Glutamatergic neuron (in vitro differentiated cells): Measurements from ENCODE around the gene ETS1. TPM values are rescaled to one million over a fixed set of nuclear protein-coding genes. Genes with fewer than 3 reads are reported as not detected.

Experiments
- DNase-seq: peaks from one replicate; pipeline ENCODE4 v3.0.0; 2022
- H3K27ac Mint-ChIP-seq: one replicate; pipeline ENCODE4 v1.8.0; 2020; ENCODE audit warnings: mild to moderate bottlenecking, mixed read lengths, inconsistent platforms; ENCODE audit not compliant: unreplicated experiment
- H3K27me3 Mint-ChIP-seq: one replicate; pipeline ENCODE4 v1.8.0; 2020; ENCODE audit warnings: mild to moderate bottlenecking, moderate library complexity, mixed read lengths, inconsistent platforms; ENCODE audit not compliant: unreplicated experiment
- H3K36me3 Mint-ChIP-seq: one replicate; pipeline ENCODE4 v1.8.0; 2020; ENCODE audit warnings: mild to moderate bottlenecking, mixed read lengths, inconsistent platforms; ENCODE audit not compliant: unreplicated experiment
- H3K4me1 Mint-ChIP-seq: one replicate; pipeline ENCODE4 v1.8.0; 2020; ENCODE audit warnings: mild to moderate bottlenecking, low read depth, mixed read lengths, inconsistent platforms; ENCODE audit not compliant: unreplicated experiment
- H3K4me3 Mint-ChIP-seq: one replicate; pipeline ENCODE4 v1.8.0; 2020; ENCODE audit warnings: mild to moderate bottlenecking, mixed read lengths, inconsistent platforms; ENCODE audit not compliant: unreplicated experiment
- H3K9me3 Mint-ChIP-seq: one replicate; pipeline ENCODE4 v1.8.0; 2020; ENCODE audit warnings: mild to moderate bottlenecking, moderate library complexity, mixed read lengths, inconsistent platforms; ENCODE audit not compliant: unreplicated experiment
- total RNA-seq: library from RNA; stranded (reverse); fragmentation: NEBNext Ultra II Directional; extraction: Animal tissue kit (Norgen Biotek cat#: 25700); gene quantifications from one replicate; pipeline ENCODE4 v1.2.1, GENCODE V29; 2021; ENCODE audit not compliant: unreplicated experiment
- TF ChIP-seq, protein P1 (sequence below): fragments of 200-600 bp; sonication (generic); IDR thresholded peaks from one replicate; pipeline ENCODE4 v1.5.0; 2021; ENCODE audit not compliant: partially characterized antibody, unreplicated experiment

The ETS1 gene
- total RNA-seq, 1 donor from 2014 or later, result 1.0 TPM

DNA sequence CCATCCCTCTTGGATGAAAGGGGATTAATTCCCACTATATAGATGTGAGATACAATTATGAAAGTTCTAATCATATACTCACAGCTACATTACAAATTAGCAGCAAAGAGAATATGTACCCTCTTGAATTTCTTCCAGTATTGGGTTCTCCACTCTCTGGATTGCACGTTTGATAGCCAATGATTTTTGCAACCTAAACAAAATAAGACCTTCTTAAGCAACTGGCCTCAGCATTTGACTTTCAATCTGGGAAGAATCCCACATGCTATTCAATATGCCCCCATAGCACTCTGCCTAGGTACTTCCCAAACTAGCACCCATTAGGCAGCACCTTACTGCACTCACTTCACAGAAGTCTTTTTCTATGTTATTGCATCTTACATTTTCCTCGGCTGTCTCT lies 55.8 kb downstream of the ETS1 start:
- H3K4me3 Mint-ChIP-seq, result no peak overlapping the region
- TF ChIP-seq, protein P1, sequence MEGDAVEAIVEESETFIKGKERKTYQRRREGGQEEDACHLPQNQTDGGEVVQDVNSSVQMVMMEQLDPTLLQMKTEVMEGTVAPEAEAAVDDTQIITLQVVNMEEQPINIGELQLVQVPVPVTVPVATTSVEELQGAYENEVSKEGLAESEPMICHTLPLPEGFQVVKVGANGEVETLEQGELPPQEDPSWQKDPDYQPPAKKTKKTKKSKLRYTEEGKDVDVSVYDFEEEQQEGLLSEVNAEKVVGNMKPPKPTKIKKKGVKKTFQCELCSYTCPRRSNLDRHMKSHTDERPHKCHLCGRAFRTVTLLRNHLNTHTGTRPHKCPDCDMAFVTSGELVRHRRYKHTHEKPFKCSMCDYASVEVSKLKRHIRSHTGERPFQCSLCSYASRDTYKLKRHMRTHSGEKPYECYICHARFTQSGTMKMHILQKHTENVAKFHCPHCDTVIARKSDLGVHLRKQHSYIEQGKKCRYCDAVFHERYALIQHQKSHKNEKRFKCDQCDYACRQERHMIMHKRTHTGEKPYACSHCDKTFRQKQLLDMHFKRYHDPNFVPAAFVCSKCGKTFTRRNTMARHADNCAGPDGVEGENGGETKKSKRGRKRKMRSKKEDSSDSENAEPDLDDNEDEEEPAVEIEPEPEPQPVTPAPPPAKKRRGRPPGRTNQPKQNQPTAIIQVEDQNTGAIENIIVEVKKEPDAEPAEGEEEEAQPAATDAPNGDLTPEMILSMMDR, result no peak
- H3K4me1 Mint-ChIP-seq, result peaks cover 3% of the 10 kb centered on the region
- DNase-seq, result no peak
- no peaks in the 10 kb centered on the region for H3K9me3 Mint-ChIP-seq
- H3K27me3 Mint-ChIP-seq, result no peaks in the 10 kb centered on the region
- no peaks in the 10 kb centered on the region for H3K36me3 Mint-ChIP-seq
- H3K27ac Mint-ChIP-seq, result no peak overlapping the region

DNA sequence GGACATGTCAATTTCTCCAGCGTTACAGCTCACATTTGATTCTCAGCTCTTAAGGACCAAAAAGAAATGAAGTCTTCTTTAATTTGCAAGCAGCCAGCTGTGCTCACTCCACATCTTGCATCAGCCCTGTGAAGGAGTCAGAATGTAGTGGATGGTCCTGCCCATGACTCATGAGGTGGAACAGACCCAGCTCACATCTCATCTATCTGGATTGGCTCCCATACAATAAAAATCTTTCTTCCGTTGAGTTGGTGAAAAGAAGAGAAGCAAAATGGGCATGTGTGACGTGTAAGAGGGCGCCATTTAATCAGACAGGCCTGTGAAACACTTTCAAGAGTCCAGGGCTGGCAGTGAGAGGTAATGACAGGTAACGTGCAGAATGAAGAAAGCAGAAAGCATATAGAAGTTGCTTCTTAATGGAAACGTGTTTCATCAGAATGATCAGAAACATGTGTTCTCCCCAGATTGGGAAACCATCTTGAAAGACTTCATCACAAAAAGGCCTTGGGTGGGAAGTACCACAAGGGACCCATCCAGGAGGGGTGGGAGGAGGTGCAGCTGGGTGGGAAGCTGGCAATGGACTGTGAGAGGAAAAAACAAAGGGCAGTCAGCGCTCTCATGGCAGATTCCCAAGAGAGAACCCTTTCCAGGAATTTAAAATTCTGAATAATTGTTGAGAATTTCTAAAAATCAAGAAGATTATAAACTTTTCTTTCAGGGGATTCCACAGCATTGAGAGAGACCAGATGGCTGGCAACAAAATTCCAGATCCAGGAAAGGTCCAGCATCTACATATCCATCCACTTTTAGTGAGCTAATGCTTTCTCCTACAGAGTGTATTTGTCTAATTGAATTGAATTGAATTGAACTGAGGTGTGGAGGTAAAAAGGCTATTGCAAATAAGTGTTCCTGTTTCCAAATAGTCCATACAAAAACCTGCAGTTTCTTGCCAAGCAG lies 57.0 kb downstream of the ETS1 start:
- H3K4me1 Mint-ChIP-seq, result peaks cover 3% of the 10 kb centered on the region
- TF ChIP-seq, protein P1, result no peak
- no peak overlapping the region for H3K27ac Mint-ChIP-seq
- H3K27me3 Mint-ChIP-seq, result no peaks in the 10 kb centered on the region
- H3K9me3 Mint-ChIP-seq, result no peaks in the 10 kb centered on the region
- no peaks in the 10 kb centered on the region for H3K36me3 Mint-ChIP-seq
- H3K4me3 Mint-ChIP-seq, result no peak overlapping the region
- DNase-seq, result no peak

DNA sequence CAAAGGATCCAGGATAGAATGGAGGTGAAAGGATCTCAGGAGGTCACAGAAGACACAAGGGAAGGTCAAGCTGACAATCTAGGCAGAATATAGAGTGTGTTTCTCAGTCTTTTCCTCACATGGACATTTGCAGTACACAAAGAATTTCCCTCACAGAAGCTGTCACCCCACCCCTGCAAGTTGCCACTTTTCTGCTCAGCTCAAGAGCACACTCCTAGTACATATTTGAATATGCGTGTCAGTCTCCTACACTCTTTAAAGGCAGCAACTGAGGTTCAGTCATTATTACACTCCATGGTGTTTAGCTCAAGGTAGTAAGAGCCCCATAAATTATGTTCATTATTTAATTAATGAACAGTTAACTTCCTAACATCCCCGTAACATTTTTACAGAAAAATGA lies 59.1 kb downstream of the ETS1 start:
- no peak overlapping the region for H3K4me3 Mint-ChIP-seq
- H3K9me3 Mint-ChIP-seq, result no peaks in the 10 kb centered on the region
- H3K27ac Mint-ChIP-seq, result no peak overlapping the region
- no peak for DNase-seq
- no peaks in the 10 kb centered on the region for H3K27me3 Mint-ChIP-seq
- H3K36me3 Mint-ChIP-seq, result no peaks in the 10 kb centered on the region
- H3K4me1 Mint-ChIP-seq, result peaks cover 3% of the 10 kb centered on the region
- TF ChIP-seq, protein P1, result no peak

DNA sequence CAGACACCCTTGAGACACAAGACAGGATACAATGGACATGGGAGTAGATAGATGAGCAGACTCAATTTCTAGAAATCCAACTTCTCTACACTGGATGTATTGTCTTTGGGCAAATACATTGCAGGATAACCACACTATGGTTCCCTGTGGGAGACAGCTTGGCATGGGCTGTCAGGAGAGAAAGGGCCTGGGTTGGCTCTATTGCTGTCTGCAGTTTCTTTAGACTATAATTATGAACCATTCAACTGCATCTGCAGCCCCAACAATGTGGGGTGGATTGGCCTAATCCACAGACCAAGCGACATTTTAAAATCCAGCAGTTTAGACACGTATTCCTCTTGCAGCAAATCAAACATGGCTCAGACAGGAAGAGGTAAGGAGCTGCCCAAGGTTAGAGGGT lies 60.3 kb downstream of the ETS1 start:
- Mint-ChIP-seq H3K9me3 (no peaks in the 10 kb centered on the region), H3K4me3 (no peak overlapping the region), H3K4me1 (no peaks in the 10 kb centered on the region), H3K27ac (no peak overlapping the region), H3K36me3 (no peaks in the 10 kb centered on the region), H3K27me3 (peaks cover 2% of the 10 kb centered on the region)
- TF ChIP-seq, protein P1, result no peak
- no peak for DNase-seq
